Muscle of arm (tissue), 12 donors: Measurements from ENCODE around the gene LHPP. TPM values are rescaled to one million over a fixed set of nuclear protein-coding genes. Genes with fewer than 3 reads are reported as not detected.

Experiments used
- DNase-seq: peaks from one replicate; pipeline ENCODE4 v3.0.0-alpha.2; 2013
- polyA plus RNA-seq, 12 donors: library from polyadenylated mRNA; unstranded; fragments of 120-200 nt; gene quantifications; one replicate each; pipeline ENCODE4 v1.2.1, GENCODE V29; 2013; ENCODE audit not compliant: insufficient read length in 12 of 12

The LHPP gene
- polyA plus RNA-seq, 12 donors = 5.0 to 12.9 (median 6.6) TPM; not detected in 1

DNA sequence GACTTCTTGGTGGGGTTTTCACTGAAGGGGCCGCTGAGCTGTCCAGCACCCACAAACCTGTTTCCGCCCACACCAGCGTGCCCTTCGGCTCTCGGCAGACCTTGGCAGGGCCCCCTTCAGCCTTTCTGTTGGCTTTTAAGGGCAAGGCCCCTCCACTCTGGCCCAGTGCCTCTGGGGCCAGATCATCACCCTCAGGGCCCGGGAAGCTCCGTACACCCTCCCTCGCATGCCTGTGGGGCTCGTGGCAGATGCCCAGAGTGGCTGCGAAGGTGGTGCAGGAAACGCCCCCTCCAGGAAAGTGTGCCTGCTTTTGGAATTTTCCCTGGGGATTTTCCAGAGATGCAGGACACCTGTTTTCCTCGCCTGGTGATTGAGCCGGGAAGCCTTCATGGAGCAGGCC, 7.0 kb downstream of the LHPP start:
- DNase-seq = no peak

DNA sequence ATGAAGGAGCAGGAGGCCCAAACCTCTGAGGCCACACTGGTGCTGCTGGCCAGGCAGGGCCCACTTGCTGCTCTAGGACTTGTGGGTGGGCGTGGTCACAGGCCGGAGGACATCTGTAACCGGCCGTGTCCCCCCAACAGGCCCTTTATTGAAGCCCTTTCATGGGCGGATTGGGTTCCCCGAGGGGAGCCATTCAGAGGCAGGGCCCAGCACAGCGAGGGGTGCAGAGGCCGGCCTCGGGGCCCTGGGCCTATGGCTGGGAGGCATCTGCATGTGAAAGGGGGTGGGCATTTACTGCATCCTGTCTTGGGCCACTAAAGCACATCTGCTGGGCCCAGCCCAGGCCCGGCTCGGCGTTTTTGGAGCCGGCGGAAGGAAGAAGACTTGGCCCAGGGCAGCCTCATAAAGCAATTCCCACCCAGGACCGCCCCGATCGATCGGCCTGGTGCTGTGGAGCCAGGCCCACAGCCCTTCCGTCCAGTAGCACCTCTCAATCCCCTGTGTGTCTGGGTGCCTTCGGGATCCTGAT, 8.4 kb downstream of the LHPP start:
- no peak for DNase-seq

- DNase-seq = no peak
Measured at GRCh38 chr10:124470544-124471434, 9.2 kb downstream of the LHPP start.

GRCh38 chr10:124472071-124472470, 10.4 kb downstream of the LHPP start:
- DNase-seq = no peak

DNA sequence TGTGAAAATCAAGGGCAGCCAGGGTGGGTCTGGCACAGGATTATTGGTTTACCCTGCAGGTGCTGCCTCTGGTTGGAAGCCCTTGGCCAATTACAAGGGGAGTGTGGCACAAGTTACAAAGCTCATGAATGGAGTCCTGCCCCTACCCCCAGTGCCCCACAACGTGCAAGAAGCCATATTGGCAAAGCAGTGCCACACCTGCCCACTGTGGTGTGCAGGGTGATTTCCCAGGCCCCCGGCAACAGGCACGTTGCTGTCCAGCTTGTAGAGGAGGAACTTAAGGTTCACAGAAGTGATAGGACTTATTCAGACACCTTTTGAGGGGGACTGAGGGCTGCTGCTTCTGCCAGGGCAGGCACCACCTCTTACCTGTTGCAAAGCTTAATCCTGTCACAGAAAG, 11.4 kb downstream of the LHPP start:
- no peak for DNase-seq

- no peak for DNase-seq
Measured at GRCh38 chr10:124474514-124475070, 13.0 kb downstream of the LHPP start.

GRCh38 chr10:124476043-124476725, 14.6 kb downstream of the LHPP start:
- no peak for DNase-seq

DNA sequence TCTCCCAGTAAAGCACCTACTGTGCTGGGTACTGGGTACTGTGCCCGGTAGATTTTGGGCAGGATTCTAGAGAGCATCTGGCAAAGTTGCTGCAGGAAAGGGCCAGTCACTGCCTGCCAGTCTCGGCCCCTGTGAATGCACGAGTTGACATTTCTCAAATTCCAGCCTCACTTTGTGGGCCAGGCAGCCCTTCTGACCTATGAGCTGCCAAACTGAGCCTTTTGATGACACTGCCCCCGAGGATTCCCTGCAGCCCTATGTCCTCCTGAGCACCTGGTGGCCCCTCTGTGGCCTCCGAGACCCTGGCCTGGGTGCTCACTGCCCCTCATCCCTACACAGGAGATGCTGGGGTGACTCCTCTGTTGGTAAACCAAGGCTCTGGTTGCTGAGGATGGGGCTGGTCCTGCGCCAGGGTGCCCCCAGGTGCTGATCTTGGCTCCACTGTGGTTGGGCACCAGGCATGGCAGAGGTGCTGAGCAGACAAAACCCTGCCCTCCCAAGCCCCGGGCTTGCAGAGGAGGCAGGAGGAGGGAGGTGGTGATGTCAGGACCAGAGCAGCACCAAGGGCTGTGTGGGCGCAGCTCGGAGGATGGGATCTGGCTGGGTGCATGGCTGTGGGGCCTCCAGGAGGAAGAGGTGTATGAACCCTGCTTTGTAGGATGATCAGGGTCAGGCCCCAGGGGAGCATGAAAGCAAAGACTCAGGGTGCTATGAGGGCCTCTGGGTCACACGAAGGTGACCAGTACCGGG, 16.2 kb downstream of the LHPP start:
- DNase-seq = no peak

DNA sequence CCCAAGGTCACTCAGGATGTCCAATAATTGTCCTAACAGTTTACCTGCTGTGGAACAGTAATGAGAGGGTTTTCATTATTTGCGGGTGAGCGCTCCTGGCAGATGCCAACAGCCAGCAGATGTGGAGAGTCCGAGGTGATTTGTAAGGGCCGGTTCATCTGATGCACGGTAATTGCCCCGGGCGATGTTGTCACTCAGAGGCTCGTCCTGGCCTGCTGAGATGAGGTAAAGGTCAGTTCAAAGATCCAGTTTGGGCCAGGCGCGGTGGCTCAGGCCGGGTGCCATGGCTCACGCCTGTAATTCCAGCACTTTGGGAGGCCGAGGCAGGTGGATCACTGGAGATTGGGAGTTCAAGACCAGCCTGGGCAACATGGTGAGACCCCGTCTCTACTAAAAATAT, 16.9 kb downstream of the LHPP start:
- no peak for DNase-seq

DNA sequence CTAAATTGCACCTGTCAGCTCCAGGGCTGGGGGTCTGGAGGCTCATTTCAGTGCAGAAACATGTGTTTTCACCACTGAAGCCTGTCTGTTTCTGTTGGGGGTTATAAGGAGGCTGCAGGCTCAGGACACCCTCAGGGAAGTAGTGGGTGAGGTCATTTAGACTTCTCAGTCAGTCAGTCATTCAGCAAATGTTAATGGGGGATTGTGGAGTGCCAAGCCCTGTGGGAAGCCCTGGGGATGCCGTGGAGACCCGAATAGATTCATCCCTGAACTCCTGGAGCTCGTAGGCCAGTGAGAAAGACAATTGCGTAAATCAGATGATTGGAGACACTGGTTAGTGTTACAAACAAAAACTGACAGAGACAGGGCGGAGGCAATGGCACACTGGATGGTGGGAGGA, 19.2 kb downstream of the LHPP start:
- DNase-seq = no peak

DNA sequence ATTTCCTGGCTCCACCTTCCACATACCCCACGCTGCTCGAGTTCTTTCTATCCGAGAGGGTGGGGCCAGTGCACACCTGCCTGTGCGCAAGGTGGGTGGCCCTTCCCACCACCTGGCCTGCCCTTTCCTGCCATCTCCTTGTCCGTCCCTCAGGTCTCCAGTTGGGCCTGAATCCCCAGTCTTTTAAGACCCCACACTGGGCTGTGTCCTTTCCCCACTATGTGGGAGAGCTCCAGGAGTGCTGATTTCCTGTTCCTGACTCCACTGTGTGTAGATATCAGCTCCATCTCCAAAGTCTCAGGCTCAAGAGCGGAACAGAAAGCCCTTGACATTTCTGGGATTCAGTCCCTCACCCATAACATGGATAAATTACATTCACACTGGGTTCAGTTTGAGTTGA, 20.1 kb downstream of the LHPP start:
- DNase-seq = no peak

GRCh38 chr10:124482236-124482800, 20.7 kb downstream of the LHPP start:
- DNase-seq = no peak

DNA sequence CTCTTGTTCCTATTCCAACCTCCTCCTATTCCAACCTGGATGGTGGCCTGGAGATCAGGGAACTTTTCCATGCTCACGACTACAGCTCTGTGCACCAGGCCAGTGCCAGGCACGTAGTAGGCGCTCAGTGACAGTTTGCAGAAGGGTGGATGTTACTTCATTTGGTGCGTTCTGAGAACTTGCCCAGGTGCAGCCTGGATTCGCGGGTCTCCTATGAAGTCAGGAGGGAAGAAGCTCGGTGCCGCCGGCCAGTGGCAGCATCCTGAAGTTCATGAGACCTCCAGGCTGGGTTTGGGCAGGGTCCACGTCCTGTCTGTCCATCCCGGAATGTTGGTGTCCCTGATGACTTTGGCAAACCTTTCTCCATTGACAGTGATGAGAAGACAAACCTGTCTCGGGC, 21.3 kb downstream of the LHPP start:
- no peak for DNase-seq

DNA sequence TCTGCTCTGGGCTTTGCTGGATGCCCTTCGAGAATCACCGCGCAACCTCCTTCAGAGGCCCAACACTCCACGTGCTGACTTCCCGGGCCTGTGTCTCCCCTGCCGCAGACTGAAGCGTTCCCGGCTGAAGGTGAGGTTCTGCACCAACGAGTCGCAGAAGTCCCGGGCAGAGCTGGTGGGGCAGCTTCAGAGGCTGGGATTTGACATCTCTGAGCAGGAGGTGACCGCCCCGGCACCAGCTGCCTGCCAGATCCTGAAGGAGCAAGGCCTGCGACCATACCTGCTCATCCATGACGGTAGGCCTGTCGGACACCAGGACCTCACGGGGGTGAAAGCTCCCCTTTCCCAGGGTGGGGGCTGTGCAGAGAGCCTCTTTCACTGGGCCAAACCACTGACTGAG, 22.4 kb downstream of the LHPP start:
- no peak for DNase-seq

- DNase-seq = no peak
Measured at GRCh38 chr10:124484661-124485060, 23.0 kb downstream of the LHPP start.

DNA sequence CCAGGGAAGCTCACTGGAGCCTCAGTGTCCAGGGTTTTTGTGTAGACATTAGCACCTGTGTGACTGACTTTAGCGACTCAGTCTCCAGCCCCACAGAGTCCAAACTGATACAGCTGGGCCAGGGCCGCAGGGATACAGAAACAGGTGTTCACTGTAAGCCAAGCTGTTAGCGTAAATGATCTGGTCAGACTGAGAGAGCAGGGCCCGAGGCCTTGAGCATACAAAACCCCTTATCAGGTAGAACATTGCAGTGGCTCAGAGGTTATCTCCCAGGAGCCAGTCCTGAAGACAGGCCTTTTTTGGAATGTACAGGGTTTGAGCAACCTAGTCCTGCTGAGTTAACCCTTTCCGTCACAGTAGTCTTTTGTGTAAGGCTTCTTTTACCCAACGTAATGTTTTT, 25.0 kb downstream of the LHPP start:
- no peak for DNase-seq

DNA sequence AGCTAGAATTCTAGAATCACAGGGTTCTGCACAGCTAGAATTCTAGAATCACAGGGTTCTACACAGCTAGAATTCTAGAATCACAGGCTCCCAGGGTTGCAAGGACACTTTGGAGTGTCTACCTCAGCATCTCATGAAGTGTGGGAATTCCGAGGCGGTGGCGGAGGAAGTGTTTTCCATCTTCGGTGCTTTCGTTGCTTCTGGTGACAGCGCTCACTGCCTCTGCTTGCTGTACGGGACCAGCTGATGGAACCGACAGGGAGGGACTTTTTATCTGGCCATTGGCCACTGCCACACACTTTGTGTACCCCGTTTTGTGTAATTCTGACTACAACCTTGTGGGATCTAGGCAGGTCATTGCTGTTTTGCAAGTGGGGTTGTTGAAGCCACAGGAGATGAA, 29.5 kb downstream of the LHPP start:
- DNase-seq = no peak

GRCh38 chr10:124492266-124492665, 30.6 kb downstream of the LHPP start:
- DNase-seq = no peak

- no peak for DNase-seq
Measured at GRCh38 chr10:124493214-124493882, 31.7 kb downstream of the LHPP start.

DNA sequence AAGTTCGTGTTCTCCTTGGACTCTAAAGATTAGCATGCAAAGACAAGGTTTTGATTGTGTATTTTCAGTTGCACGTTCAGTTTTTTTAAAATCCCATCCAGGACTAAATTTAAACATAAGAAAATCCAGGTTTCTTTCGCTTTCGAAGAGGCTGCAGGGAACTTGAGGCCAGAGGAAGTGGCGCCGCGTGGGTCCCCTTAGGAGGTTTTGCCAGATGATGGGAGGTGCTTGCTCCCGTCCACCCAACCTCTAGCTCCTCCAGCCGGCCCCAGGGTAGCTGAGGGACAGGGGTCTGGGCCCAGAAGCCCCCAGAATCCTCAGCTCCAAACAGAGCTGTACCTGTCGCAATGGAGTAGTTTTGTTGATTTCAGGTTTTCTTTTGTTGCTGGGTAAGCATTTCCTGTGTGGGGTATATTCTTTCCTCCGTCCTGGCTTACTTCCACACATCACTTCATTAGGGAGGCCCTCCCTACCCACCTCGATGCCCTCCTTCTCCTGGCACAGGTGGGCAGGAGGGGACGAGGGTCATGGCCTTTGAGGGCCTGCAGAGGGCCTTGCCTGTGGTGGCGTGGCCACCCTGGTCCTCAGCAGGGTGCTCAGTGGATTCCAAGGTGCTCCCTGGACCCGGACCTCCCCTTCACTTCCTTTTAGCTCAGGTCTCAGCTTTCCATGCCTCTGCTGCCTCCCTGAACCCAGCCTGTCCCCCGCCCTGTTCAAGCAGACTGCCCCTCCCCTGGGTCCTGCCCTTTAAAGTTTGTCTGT, 32.6 kb downstream of the LHPP start:
- DNase-seq = peak; percentile 17
